NAMALWA (cell line): ENCODE measurements around the gene TBRG4.

Experiments used
- DNase-seq: peaks from one replicate; pipeline ENCODE4 v3.0.0-alpha.2; 2015; ENCODE audit warnings: low spot score

The TBRG4 gene

DNA sequence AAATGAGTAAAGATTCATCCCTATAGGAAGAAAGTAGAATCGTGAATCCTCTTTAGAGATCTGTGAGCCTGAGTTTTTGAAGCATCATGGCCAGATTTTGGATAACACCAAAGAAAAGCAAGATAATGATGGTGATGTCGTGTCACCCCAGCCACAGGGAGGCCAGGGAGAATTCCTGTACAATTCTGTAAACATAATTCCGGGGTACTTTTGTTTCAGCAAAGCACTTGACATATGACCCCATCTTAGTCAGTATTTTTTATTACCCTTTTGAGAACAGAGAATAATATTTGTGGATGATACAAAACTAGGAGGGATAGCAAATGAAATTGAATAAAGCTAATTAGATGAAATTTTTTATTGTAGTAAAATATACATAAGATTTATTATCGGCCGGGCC lies 56.5 kb downstream of the TBRG4 start:
- DNase-seq = no peak

DNA sequence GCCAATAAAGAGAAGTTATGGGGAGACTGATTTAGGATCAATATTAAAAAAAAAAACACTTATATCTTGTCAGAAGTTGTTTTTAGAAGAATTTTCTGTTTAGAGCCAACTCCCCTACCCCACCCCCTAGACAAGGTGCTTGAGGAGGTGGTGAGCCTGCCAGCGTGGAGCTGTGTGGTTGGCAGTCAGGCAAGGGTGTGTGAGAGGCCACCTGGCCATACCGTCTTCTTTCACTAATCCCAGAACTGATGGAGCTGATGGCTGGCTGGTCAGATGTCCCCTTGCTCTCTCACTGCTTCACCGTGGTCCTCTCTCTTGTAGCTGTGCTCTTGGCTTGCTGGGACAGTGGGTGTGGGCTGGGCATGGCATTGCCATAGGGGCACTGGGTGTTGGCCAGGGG lies 57.1 kb downstream of the TBRG4 start:
- no peak for DNase-seq

GRCh38 chr7:45053941-45054340 lies 57.6 kb downstream of the TBRG4 start:
- DNase-seq = no peak

DNA sequence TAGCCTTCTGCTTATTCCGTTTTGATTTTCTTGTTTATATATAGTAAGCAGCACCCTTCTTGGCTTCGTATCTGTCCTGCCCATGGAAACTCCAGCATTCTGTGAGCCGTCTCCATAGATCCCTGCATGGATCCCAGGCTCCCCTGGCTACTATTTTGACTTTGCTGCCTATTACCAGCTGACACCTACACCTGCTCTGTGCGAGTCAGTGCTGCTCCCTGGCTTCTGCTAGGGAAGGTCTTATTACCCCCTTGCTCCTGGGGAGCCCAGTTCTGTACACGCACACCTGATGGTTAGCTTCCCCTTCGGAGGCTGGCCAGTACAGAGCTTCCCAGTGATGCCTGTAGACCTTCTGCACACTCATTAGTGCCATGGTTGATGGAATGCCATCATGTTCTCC lies 58.1 kb downstream of the TBRG4 start:
- DNase-seq = no peak

GRCh38 chr7:45052011-45052410 lies 59.5 kb downstream of the TBRG4 start:
- no peak for DNase-seq

DNA sequence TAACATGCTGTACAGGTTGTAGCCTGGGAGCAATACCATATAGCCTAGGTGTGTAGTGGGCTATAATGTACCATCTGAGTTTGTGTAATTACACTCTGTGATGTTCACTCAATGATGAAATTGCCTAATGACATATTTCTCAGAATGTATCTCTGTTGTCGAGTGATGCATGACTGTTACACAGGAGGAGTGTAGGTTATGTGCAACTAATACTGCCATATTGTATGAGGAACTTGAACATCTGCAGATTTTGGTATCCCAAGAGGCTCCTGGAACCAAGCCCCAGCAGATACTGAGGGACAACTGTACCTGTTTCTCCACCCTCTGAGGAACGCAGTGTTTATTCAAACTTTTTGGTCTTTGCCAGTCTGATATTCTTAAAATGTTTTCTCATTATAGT lies 61.3 kb downstream of the TBRG4 start:
- peak; percentile 33 for DNase-seq
